A673 (cell line): ENCODE data around the gene HEBP1. TPM values are rescaled to one million over a fixed set of nuclear protein-coding genes. Genes with fewer than 3 reads are reported as not detected.

Experiments
- BruUV-seq: library from RNA; stranded (reverse); fragments of 400-500 nt; replicated peaks from 2 replicates; lab custom pipeline; 2021; lab: Mats Ljungman, UMichigan
- CTCF ChIA-PET: fragments of 300-600 bp; sonication (Branson Sonifier 250); formaldehyde crosslinking; loops from one replicate; lab custom pipeline; 2022; ENCODE audit warnings: antibody characterized with exemption; lab: Charles Lee
- POLR2A ChIA-PET: fragments of 300-600 bp; sonication (Branson Sonifier 250); formaldehyde crosslinking; loops from one replicate; lab custom pipeline; 2022; ENCODE audit warnings: antibody characterized with exemption; ENCODE audit not compliant: low non-redundant PET; lab: Charles Lee
- DNase-seq: peaks from one replicate; pipeline ENCODE4 v3.0.0-alpha.2; 2015; ENCODE audit warnings: low spot score
- H3K27ac ChIP-seq: fragments of 200-600 bp; sonication (generic); 2 replicates; pipeline ENCODE4 v1.5.1; 2016; ENCODE audit warnings: mixed run types, low read depth, mild to moderate bottlenecking, mixed read lengths, antibody characterized with exemption, low read length; ENCODE audit not compliant: poor library complexity, severe bottlenecking
- H3K27me3 ChIP-seq: fragments of 200-600 bp; sonication (generic); replicated peaks from 2 replicates; pipeline ENCODE4 v1.6.1; 2017; ENCODE audit warnings: mixed run types, low read depth, mild to moderate bottlenecking, mixed read lengths, antibody characterized with exemption, low read length; ENCODE audit not compliant: insufficient read depth, poor library complexity
- H3K36me3 ChIP-seq: fragments of 200-600 bp; sonication (generic); 2 replicates; pipeline ENCODE4 v1.6.1; 2016; ENCODE audit warnings: mixed run types, mild to moderate bottlenecking, mixed read lengths, antibody characterized with exemption, low read length; ENCODE audit not compliant: insufficient read depth, poor library complexity, severe bottlenecking
- H3K4me1 ChIP-seq: fragments of 200-600 bp; sonication (generic); 2 replicates; pipeline ENCODE4 v1.6.1; 2017; ENCODE audit warnings: mixed run types, mild to moderate bottlenecking, mixed read lengths, antibody characterized with exemption, low read length; ENCODE audit not compliant: insufficient read depth, poor library complexity, severe bottlenecking
- H3K4me3 ChIP-seq: fragments of 200-600 bp; sonication (generic); 2 replicates; pipeline ENCODE4 v1.5.1; 2016; ENCODE audit warnings: low read depth, mixed run types, mild to moderate bottlenecking, mixed read lengths, low read length; ENCODE audit not compliant: poor library complexity, severe bottlenecking
- H3K9me3 ChIP-seq: fragments of 200-600 bp; sonication (generic); 2 replicates; pipeline ENCODE4 v1.6.1; 2016; ENCODE audit warnings: mixed run types, low read depth, mild to moderate bottlenecking, mixed read lengths, antibody characterized with exemption, low read length; ENCODE audit not compliant: poor library complexity, severe bottlenecking
- CTCF ChIP-seq: fragments of 300-800, 200-600 bp; sonication (generic); conservative IDR thresholded peaks from 2 replicates; pipeline ENCODE4 v1.5.1; 2017; ENCODE audit warnings: low read depth, mild to moderate bottlenecking, antibody characterized with exemption, low read length, moderate library complexity, mixed read lengths
- EZH2 ChIP-seq: fragments of 200-600 bp; sonication (generic); IDR thresholded peaks from 2 replicates; pipeline ENCODE4 v1.6.1; 2017; ENCODE audit warnings: borderline replicate concordance, low read depth, mild to moderate bottlenecking, mixed read lengths, antibody characterized with exemption, low read length; ENCODE audit not compliant: poor library complexity, severe bottlenecking
- intact Hi-C: fragments of 100-400 bp; cut with micrococcal nuclease; formaldehyde crosslinking; loops from one replicate; pipeline ENCODE4 v1.10.0; 2022; ENCODE audit not compliant: unreplicated experiment
- total RNA-seq: library from RNA; stranded (reverse); gene quantifications from 2 replicates; pipeline ENCODE4 v1.2.3, GENCODE V29; 2021

The HEBP1 gene
- total RNA-seq, 1 experiment from 2014 or later, result 28.1 TPM

GRCh38 chr12:12974211-12974610 lies 25.9 kb downstream of the HEBP1 start:
- Histone ChIP-seq H3K27me3 (no peaks in the 10 kb centered on the region), H3K4me1 (no peaks in the 10 kb centered on the region), H3K36me3 (no peaks in the 10 kb centered on the region), H3K4me3 (no peak overlapping the region), H3K9me3 (no peaks in the 10 kb centered on the region), H3K27ac (no peak overlapping the region)
- no TSS peak for BruUV-seq
- TF ChIP-seq CTCF, result no peak
- TF ChIP-seq EZH2, result no peak
- DNase-seq, result no peak
- POLR2A ChIA-PET, result no interaction called here
- CTCF ChIA-PET, result no interaction called here
- intact Hi-C loops, result no loop called here

GRCh38 chr12:12973019-12973418 lies 27.0 kb downstream of the HEBP1 start:
- POLR2A ChIA-PET, result no interaction called here
- BruUV-seq, result no TSS peak
- TF ChIP-seq CTCF, result no peak
- no peak for TF ChIP-seq EZH2
- Histone ChIP-seq H3K9me3 (no peaks in the 10 kb centered on the region), H3K27me3 (no peaks in the 10 kb centered on the region), H3K4me3 (no peak overlapping the region), H3K27ac (no peak overlapping the region), H3K4me1 (no peaks in the 10 kb centered on the region), H3K36me3 (no peaks in the 10 kb centered on the region)
- DNase-seq, result no peak
- intact Hi-C loops, result no loop called here
- CTCF ChIA-PET, result no interaction called here

GRCh38 chr12:12965836-12966235 lies 34.2 kb downstream of the HEBP1 start:
- Histone ChIP-seq H3K4me3 (no peak overlapping the region), H3K36me3 (no peaks in the 10 kb centered on the region), H3K27me3 (no peaks in the 10 kb centered on the region), H3K4me1 (no peaks in the 10 kb centered on the region), H3K27ac (no peak overlapping the region), H3K9me3 (no peaks in the 10 kb centered on the region)
- no TSS peak for BruUV-seq
- POLR2A ChIA-PET, result no interaction called here
- no peak for TF ChIP-seq CTCF
- no peak for TF ChIP-seq EZH2
- CTCF ChIA-PET, result no interaction called here
- intact Hi-C loops, result no loop called here
- no peak for DNase-seq
